Superior temporal gyrus (tissue), 1 donor: ENCODE data around the gene TUFM.
"Not testable (repeated sequence)": the region's sequence is repeated elsewhere in the genome, so short reads cannot be mapped to it uniquely, and the experiment has no call there.

Experiments
- DNase-seq: peaks from one replicate; pipeline ENCODE4 v3.0.0-alpha.2; 2016; ENCODE audit errors: extremely low spot score

The TUFM gene

GRCh38 chr16:28875134-28876018, 29.2 kb upstream of the TUFM start:
- no peak for DNase-seq

- DNase-seq, result no peak
Measured at GRCh38 chr16:28874406-28874805, 28.3 kb upstream of the TUFM start.

GRCh38 chr16:28873543-28874201, 27.5 kb upstream of the TUFM start:
- DNase-seq, result no peak

- no peak for DNase-seq
Measured at GRCh38 chr16:28872952-28873351, 26.8 kb upstream of the TUFM start.

GRCh38 chr16:28869201-28869600, 23.1 kb upstream of the TUFM start:
- no peak for DNase-seq

- DNase-seq, result not testable (repeated sequence)
Measured at GRCh38 chr16:28867646-28868045, 21.5 kb upstream of the TUFM start.

GRCh38 chr16:28867241-28867640, 21.1 kb upstream of the TUFM start:
- no peak for DNase-seq

- DNase-seq, result no peak
Measured at GRCh38 chr16:28866454-28866804, 20.3 kb upstream of the TUFM start.

GRCh38 chr16:28865722-28866453, 19.7 kb upstream of the TUFM start:
- DNase-seq, result no peak

- no peak for DNase-seq
Measured at GRCh38 chr16:28865001-28865688, 19.0 kb upstream of the TUFM start.

- no peak for DNase-seq
Measured at GRCh38 chr16:28863929-28864793, 18.0 kb upstream of the TUFM start.

GRCh38 chr16:28859326-28859725, 13.2 kb upstream of the TUFM start:
- no peak for DNase-seq

- no peak for DNase-seq
Measured at GRCh38 chr16:28858421-28858820, 12.3 kb upstream of the TUFM start.

- no peak for DNase-seq
Measured at GRCh38 chr16:28846933-28847273, 755 bp upstream of the TUFM start.

- DNase-seq, result no peak
Measured at GRCh38 chr16:28845761-28846079, 428 bp downstream of the TUFM start.

- no peak for DNase-seq
Measured at GRCh38 chr16:28845293-28845692, 855 bp downstream of the TUFM start.

- DNase-seq, result no peak
Measured at GRCh38 chr16:28844226-28844885, 1.8 kb downstream of the TUFM start.

- no peak for DNase-seq
Measured at GRCh38 chr16:28843766-28844165, 2.4 kb downstream of the TUFM start.

GRCh38 chr16:28842696-28843095, 3.5 kb downstream of the TUFM start:
- DNase-seq, result no peak

- no peak for DNase-seq
Measured at GRCh38 chr16:28839899-28840298, 6.2 kb downstream of the TUFM start.
